ENCODE results near the gene LRRC56.

DNA sequence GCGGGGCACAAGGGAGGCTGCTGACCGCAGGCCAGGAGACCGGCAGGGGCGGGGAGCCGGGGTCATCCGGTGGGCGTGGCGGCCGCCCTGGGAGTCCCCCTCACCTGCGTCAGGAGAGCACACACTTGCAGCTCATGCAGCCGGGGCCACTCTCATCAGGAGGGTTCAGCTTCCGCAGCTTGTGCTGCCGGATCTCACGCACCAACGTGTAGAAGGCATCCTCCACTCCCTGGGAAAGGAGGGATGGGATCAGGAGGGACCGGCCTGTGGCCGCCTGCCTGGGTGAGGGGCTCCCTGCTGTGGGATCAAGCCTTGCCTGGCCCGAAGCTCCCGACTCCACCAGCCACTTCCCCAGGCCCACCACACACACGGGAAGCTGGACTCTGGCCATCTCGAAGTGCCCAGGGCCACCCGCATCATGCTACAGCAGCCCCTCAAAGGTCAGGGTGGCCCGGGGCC lies 4.8 kb upstream of the LRRC56 start:
- TF ChIP-seq CTCF (conservative IDR thresholded peaks at IDR 0.05 in 1 of 2, IDR thresholded peaks at IDR 0.05 in 1 of 2; ENCODE audit: extremely low read depth in 1 of 2, insufficient read depth in 1 of 2, low read depth in 1 of 2, low read length in 2 of 2): no peak
- no peak for TF ChIP-seq EZH2 (IDR thresholded peaks at IDR 0.05; ENCODE audit: borderline replicate concordance, low read length)
